HG03558 (cell line): ENCODE results near the gene HNRNPH3.
A peak's percentile ranks its signal among the peaks of the same experiment; 100 is the strongest.
"Not testable (repeated sequence)": the region's sequence is repeated elsewhere in the genome, so short reads cannot be mapped to it uniquely, and the experiment has no call there.

ENCODE experiments used
- ATAC-seq: cut with Tn5 transposase; IDR thresholded peaks from one replicate; pipeline ENCODE4 v1.9.1; 2021; ENCODE audit warnings: moderate number of reproducible peaks; ENCODE audit not compliant: unreplicated experiment; ENCODE audit errors: extremely low read depth

Gene HNRNPH3, protein sequence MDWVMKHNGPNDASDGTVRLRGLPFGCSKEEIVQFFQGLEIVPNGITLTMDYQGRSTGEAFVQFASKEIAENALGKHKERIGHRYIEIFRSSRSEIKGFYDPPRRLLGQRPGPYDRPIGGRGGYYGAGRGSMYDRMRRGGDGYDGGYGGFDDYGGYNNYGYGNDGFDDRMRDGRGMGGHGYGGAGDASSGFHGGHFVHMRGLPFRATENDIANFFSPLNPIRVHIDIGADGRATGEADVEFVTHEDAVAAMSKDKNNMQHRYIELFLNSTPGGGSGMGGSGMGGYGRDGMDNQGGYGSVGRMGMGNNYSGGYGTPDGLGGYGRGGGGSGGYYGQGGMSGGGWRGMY

DNA sequence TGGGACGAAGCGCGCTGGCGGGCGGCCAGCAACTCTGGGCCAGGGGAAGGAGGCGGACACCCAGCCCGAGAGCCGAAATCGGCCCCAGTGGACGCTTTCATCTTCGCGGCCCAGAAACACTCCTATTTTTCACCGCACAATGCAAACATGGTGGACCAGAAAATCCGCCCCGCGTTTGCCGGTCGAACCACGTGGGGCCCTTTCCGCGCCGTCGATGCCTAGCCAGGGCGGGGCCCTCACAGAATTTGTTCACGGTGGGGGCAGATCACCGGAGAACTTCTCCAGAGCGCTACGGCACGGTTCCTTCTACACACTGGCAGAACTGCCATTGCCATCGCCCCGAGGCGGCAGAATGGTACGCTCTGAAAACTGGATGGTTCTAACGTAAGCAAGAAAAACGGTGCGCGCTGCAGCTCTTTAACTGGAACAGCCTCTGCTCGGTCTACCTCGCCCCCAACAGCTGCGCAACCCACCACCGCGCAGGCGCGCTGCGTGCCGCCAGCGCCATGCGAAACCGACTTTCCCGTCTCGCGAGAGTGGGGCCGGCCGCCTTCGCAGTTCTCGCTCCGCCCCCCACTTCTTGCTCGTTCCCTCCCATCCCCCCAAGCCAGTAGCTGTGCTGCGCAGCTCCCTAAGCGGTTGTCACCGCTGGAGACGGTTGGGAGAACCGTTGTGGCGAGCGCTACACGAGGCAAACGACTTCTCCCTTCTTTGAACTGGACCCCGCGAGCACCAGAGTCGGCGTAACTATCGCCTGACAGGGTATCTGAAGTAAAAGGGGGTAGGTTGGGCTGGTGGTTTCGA, at the start of gene HNRNPH3:
Gene HNRNPH3, plus strand, starts transcription at position 610 of the 804 bp plus-strand sequence. CDS start 5,158 bp downstream, outside the sequence.
- ATAC-seq, result peak; percentile 57

DNA sequence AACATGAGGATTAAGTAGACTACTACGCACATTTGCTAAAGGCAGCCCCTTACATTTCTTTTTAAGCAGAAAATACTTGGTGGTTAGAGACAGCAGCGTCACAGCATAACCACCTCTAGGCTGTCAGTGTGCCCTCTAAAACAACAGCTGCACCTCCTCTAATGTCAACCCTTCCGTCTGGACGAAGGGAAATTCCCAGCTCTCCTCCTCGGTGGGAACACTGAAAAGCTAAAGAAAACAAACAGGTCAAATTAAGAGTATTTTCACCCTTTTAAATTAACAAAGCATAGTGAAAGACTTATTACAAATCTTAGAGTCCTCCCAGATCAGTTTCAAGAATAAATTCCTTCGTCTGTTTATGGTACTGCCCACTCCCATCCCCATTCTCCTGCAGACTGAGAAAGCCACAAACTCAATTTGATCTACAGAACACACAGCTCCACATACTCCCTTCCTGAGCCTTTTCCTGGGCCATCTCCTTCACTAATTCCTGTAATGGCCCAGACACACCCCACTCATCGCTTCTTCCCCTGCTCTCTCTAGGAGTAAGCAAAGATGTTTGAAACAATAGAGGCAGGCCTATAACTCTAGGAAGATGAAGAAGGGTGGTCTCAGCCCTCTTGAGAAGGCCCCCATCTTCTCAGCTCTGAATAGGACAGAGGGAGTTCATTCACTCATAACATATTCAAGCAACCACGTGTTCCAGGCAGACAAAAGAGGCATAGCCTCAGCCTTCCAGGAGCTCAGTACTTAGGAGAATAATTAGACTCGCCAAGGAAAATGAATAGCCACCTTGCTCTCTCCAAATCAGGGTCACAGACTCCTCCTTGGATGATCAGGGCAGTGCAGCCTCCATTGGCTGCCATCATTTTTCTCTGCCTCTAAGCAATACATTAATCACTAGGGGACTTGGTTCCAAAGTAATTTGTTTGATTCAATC, 47.5 kb upstream of the HNRNPH3 start:
- ATAC-seq, result no peak

- ATAC-seq, result no peak
Observed at GRCh38 chr10:68288717-68289116, 43.1 kb upstream of the HNRNPH3 start.

GRCh38 chr10:68290736-68291135, 41.1 kb upstream of the HNRNPH3 start:
- ATAC-seq, result no peak

DNA sequence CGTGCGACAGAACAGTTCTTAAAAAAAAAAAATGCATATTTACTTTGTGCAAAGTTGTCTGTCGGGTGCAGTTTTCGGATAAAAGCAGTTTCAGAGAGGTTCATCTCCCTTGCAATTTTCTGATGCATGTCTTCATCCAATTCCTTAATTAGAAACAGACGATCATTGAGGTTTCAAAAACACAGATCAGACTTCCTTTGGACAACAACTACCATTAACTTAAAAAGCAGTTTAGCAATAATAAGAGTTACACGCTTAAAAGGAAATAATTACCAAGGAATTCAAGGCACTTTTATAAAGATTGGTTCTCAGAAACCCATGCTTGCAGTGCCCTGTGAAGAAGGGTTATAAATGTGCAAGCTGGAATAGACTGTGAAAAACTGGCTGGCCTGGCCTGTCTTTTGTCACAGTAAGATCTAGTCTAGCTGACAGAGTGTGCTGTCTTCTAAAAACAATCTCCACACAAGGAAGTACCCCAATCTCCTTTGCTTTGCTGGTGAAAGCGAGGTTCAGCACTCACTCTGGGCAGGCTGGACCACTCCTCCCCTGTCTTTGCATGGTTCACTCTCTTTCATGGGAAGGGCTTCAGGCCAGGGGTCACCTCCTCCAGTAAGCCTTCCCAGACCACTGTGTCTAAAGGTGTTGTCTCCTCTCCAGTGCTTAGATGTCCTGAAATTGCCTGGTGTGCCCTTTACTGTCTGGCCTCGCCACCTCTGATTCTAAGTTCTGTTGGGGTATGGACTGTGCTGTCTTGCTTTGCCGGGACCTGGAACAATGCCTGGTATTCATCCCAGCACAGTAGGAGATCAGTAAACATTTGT, 34.8 kb upstream of the HNRNPH3 start:
- no peak for ATAC-seq

- ATAC-seq, result no peak
Observed at GRCh38 chr10:68301301-68301700, 30.6 kb upstream of the HNRNPH3 start.

GRCh38 chr10:68301790-68302502, 29.9 kb upstream of the HNRNPH3 start:
- ATAC-seq, result peak; percentile 73

DNA sequence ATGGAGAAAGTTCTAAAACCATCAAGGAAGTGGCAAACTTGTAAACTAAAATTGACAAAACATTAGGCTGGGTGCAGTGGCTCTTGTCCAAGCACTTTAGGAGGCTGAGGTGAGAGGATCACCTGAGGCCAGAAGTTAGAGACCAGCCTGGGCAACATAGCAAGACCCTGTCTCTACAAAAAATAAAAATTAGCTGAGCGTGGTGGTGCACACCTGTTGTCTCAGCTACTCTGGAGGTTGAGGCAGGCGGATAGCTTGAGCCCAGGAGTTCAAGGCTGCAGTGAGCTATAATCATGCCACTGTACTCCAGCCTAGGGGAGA, 29.4 kb upstream of the HNRNPH3 start:
- no peak for ATAC-seq

GRCh38 chr10:68302871-68303270, 29.0 kb upstream of the HNRNPH3 start:
- no peak for ATAC-seq

GRCh38 chr10:68303849-68304412, 27.9 kb upstream of the HNRNPH3 start:
- ATAC-seq, result no peak

- no peak for ATAC-seq
Observed at GRCh38 chr10:68305854-68306253, 26.0 kb upstream of the HNRNPH3 start.

DNA sequence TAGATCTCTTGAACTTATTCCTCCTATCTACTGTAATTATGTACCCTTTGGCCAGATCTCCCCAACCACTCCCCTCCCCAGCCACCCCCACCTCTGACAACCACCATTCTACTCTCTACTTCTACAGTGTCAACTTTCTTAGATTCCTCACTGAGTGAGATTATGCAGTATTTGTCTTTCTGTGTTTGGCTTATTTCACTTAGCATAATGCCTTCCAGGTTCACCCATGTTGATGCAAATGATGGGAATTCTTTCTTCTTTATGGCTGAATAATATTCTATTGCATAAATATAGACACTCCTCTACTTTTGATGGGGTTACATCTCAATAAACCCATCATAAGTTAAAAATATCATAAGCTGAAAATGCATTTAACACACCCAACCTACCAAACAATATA, 21.3 kb upstream of the HNRNPH3 start:
- ATAC-seq, result no peak

DNA sequence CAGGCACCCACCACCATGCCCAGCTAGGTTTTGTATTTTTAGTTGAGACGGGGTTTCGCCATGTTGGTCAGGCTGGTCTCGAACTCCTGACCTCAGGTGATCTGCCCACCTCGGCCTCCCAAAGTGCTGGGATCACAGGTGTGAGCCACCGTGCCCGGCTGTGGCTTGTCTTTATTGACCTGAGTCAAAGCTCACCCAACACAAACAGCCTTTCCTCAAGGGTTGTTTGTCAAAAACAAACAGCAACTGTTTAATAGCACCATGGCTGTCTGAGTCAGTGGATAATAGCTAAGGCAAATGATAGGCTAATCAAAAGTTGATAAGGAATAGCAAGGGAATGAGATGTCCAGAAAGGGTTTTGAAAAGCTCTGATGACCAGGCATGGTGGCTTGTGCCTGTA, 16.9 kb upstream of the HNRNPH3 start:
- ATAC-seq, result not testable (repeated sequence)

DNA sequence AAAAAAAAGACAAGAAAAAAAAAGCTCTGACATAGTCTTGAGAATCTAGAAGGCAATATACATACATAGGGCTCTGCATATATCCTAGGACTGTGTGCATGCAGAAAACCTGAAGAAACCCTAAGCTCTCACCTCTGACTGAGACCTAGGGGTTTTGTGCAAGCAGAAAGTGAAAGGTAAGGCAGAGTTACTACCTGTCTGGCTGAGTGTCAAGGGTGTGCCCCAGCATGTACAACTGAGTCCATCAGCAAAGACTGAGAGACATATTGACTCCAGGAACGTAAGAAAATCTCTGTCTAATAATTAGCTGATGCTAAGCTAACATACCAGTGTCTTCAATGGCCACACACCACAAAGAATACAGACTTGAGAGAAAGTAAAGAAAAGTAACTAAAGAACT, 16.3 kb upstream of the HNRNPH3 start:
- no peak for ATAC-seq

GRCh38 chr10:68318331-68319059, 13.4 kb upstream of the HNRNPH3 start:
- ATAC-seq, result no peak

- not testable (repeated sequence) for ATAC-seq
Observed at GRCh38 chr10:68324396-68324795, 7.5 kb upstream of the HNRNPH3 start.

DNA sequence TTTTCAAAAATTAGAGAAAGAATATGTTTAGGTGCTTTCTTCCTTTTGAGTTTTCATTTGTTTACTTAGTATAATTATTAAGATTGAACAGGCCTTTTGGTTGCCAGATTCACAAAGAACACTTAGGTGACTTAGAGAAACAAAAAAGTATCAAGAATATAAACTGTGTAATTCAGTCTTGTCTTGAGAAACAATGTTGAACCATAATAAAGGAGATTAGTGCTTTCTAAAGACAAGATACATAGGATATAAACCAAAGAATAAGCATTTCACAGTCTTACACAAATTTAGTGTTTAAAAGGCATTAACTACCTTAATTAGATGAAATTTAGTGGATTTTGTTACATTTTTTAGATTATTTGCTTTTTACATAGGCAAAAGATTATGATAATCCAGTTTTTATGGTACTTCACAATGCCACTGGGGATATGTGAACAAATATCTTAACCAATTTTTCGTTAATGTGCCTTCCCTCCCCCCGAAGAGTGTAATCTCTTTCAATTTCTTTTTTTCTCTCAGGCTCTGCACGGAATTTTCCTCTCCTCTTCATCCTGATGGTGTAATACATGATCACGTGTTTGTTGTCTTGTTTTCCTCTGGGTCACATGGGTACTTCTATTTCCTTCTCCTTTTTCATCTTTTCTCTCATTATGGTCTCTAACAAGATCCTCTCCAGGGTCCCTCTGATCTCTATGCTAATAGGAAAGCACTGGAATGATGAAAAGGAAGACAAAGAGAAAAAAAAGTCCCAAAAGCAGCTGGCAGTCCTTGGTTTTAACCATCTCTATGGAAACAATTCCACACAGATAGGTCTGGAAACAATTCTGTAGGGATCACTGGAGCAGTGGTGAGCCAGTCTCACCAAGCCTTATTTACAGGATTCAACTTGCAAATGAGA, 3.7 kb upstream of the HNRNPH3 start:
- ATAC-seq, result no peak
